Measurements from ENCODE around the gene SHB.

- TF ChIP-seq CTCF (IDR thresholded peaks at IDR 0.05) (no peak), POLR2A (IDR thresholded peaks at IDR 0.05) (no peak)
Observed at GRCh38 chr9:38066197-38066913, 2.7 kb downstream of the SHB start.

All from lower leg skin (tissue), 3 donors.